Suppressor macrophage treated with lipopolysaccharide for 4 hours (primary cell): ENCODE results near the gene SCLY.
"Not testable (repeated sequence)": the region's sequence is repeated elsewhere in the genome, so short reads cannot be mapped to it uniquely, and the experiment has no call there.

Experiments
- DNase-seq: peaks from one replicate; pipeline ENCODE4 v3.0.0-alpha.2; 2020

The SCLY gene

DNA sequence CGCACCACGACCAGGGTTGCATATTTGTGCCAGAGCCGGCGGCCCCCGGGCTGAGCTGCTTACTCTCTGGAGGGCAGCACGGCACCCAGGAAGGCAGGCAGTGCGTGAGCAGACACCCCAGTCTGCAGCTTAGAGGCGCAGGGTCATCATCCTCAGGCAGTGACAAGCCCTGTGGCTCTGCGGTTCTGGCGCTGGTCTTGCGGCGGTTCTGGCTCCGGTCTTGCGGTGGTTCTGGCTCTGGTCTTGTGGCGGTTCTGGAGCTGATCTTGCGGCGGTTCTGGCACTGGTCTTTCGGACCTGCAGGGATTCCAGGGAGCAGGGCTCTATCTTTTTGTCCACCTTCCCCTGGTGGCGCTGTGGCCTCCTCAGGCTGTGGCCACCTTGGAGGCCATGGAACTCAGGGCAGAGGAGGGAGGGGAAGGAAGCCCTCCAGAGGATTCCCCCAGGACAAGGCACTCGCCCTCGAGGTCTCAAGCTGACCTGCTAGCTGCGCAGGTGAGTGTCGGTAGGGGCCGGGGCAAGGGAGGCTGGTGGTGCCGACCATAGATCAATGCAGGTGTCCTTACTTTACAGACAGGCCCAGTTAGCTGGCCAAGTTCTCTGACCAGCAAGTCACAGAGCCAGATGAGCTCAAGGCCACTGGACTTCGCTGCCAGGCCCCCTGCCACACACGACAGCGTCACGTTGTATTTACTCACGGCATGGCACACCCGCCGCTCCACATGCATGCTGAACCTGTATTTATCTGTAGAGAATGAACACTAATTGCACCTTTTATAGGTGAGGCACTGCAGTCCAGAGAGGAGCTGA is 54.3 kb downstream of the SCLY start:
- DNase-seq: no peak

GRCh38 chr2:238115709-238116108 is 54.9 kb downstream of the SCLY start:
- DNase-seq: not testable (repeated sequence)

DNA sequence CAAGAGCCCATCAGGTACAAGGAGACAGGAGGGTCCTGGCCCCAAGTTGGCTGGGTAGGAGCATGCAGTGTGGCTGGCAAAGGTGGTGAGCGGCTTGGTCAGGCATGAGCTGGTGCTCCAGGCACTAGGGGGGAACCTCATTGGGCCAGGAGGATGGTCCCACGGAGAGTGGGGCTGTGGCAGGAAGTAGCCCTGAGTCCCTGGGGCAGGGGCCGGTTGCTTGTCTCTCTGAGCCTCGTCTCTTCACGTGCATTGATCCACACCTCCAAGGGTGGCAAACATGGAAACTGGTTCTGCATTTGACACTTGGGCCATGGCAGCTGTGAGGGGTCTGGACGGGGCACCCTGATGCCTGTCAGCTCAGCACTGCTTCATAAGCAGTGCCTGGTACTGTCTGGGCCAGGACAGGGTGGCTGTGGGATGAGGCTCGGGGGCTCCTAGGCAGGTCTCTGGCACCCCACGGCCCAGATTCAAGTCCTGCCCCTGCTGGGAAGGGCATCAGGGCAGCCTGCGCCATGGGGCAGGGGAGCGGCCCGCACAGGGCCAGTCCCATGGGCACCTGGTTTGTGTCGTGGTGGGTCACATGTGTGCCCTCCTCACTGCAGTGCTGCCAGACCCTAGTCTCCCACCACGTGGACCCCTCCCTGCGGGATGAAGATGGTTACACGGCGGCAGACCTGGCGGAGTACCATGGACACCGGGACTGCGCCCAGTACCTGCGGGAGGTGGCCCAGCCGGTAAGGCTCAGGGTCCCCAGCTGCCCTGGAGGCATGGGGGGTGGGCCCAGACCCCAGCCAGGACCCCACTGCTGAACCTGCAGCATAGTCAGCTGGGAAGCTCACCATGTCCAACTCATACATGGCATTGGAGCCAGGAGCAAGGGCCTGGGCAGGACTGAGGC is 55.7 kb downstream of the SCLY start:
- DNase-seq: no peak

GRCh38 chr2:238117199-238118154 is 56.7 kb downstream of the SCLY start:
- DNase-seq: no peak

GRCh38 chr2:238119756-238120462 is 59.1 kb downstream of the SCLY start:
- no peak for DNase-seq

GRCh38 chr2:238120463-238121298 is 59.9 kb downstream of the SCLY start:
- no peak for DNase-seq

GRCh38 chr2:238121511-238122286 is 60.9 kb downstream of the SCLY start:
- DNase-seq: no peak

DNA sequence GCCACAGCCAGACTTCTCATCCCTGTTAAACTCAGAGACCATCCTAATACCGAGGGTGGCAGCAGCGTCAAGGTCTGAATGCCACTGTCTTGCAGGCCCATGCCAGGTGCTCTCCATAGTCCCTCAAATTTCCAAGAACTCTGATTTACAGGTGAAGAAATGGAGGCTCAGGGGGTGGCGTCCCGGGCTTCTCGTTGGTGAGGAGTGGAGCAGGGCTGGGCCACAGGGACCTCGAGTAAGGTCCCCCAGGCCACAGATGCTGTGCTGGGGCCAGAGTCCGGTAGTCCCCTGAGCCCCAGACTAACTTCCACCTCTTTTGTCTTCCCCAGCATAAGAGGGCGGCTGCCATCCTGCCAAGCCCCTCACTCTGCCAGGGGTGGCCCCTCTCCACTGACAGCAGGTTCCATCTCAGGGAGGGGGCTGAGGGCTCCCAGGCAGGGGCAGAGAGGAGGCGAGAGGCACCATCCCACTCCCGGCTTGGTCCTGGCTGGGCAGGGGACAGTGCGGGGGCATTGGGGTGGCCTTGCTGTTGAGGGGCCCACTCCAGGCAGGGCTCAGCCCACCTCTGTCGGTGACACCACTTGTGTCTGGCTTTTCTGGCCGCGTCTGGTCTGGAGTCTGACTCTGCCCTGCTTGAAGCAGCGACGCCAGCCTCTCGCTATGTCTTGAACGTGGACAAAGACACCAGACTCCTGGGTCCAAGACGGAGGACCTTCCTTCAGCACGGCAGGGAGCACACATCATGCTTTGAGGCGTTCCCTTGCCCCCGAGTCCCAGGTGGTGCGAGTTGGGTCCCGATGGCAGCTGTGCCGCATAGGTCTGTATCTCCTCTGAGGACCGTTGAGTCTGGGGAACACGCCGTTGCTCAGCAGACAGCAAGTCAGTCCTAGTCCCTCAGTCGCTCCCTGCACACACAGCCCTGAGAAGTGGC is 61.8 kb downstream of the SCLY start:
- DNase-seq: no peak

DNA sequence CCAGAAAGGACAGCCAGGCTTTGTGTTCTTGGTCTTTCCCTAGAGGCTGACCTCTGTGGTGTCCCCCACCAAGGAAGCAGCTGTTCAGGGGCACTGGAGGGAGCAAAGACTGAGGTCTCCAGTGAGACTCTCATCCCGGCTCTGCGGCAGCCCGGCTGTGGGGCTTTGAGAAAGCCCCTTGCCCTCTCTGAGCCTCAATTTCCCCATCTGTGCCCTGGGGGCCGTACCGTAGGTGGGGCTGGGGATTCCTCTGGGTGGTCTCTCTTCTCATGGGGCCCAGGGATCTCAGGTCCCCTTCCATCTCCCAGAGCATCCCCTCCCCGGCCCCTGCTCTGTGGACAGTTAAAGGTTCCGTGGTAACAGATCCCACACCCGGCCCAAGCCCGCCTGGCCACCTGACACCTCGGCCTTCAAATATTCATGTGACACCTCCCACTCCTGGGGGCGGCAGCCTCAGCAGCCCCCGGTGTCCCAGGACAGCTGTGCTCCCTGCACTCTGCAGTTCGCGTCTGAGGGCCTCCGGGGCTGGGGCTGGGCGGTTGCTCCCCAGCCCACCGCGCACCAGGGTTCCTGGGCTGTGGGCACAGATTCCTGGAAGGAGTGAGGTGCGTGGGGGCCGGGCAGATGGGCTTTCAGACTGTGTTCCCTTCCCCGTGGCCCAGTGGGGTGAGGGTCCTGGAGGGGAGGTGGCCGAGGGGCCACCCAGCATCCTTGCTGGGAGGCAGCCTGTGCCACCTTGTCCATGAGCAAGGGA is 62.6 kb downstream of the SCLY start:
- no peak for DNase-seq

- no peak for DNase-seq
Observed at GRCh38 chr2:238123991-238124470, 63.2 kb downstream of the SCLY start.

- no peak for DNase-seq
Observed at GRCh38 chr2:238124488-238125126, 63.8 kb downstream of the SCLY start.

DNA sequence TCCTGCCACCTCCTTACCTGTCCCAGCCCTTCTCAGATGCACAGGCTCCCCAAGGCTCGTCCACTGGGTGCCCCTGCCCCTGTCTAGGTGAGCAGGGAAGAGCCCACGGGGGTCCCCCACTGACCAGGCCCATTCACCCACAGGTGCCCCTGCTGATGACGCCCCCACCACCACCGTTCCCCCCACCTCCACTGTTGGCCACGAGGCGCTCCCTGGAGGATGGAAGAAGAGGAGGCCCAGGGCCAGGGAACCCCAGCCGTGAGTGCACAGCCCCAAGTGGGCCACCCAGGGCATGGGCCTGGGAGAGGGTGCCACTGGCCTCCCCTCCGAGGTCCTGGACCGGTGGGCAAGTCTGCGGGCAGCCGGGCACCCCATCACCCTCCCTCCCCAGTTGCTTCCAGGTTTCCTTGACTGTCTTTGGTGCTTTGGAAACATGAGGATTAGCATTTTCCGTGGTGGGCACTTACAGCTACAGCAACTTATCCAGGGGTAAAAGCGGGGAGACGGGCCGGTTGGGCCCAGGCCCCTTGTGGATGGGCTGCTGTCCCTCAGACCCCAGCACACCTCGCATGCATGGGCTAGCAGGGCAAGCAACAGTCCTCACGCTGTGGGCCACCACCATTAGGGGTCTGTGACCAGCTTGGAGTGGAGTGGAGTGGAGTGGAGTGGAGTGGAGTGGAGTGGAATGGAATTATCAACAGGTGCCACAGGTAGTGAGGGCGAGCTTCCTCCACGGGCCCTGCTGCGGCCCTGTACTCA is 64.5 kb downstream of the SCLY start:
- no peak for DNase-seq

DNA sequence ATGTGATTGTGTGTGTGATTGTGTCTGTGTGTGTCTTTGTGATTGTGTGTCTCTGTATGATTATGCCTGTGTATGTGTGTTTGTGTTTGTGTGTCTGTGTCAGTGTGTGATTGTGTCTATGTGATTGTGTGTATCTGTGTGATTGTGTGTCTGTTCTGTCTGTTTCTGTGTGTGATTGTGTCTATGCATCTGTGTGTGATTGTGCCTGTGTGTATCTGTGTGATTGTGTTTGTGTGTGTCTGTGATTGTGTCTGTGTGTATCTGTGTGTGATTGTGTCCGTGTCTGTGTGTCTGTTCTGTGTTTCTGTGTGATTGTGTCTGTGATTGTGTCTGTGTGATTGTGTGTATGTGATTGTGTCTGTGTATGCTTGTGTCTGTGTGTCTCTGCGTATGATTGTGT is 65.5 kb downstream of the SCLY start:
- no peak for DNase-seq

GRCh38 chr2:238126775-238127164 is 66.0 kb downstream of the SCLY start:
- DNase-seq: no peak

DNA sequence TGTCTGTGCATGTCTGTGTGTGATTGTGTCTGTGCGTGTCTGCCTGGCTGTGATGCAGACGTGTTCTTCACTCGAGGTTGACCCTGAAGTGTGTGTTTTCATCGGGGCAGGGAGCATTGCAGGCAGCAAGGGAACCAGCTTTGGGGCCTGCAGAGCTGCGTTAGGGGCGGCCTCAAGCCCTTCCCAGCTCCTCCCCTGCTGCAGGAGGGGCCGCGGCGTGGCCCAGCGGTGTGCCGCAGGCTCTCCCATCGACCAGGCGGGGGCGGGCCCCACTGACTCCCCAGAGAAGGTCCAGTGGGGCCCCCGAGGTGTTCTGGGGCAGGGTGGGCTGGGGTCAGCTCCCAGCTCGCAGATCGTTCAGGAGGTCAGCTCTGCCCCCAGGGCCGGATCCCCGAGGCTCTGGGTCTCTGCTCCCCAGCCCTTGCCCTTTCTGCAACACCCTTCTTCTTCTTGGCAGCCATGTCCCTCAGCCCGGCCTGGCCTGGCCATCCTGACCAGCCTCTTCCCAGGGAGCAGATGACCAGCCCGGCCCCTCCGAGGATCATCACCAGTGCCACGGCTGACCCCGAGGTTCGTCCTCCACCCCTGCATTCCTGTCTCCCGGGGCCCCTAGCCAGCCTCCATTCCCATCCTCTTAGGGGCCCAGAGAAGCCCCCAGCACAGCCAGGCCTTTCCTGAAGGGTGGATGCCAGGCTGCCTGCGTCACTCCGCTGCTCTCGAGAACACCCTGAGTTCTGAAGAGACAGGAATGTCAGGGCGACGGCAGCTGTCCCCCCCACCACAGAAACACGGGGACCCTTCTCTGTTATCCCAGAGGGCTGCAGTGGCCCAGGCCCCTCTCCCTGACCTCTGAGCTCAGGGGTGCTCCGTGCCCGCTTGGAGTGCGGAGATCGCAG is 66.6 kb downstream of the SCLY start:
- no peak for DNase-seq

GRCh38 chr2:238128061-238128440 is 67.2 kb downstream of the SCLY start:
- no peak for DNase-seq
